Measurements from ENCODE around the gene ILKAP. TPM values are rescaled to one million over a fixed set of nuclear protein-coding genes. Genes with fewer than 3 reads are reported as not detected.

Gene ILKAP
- total RNA-seq, 1 experiment from 2014 or later: 31.6 TPM

DNA sequence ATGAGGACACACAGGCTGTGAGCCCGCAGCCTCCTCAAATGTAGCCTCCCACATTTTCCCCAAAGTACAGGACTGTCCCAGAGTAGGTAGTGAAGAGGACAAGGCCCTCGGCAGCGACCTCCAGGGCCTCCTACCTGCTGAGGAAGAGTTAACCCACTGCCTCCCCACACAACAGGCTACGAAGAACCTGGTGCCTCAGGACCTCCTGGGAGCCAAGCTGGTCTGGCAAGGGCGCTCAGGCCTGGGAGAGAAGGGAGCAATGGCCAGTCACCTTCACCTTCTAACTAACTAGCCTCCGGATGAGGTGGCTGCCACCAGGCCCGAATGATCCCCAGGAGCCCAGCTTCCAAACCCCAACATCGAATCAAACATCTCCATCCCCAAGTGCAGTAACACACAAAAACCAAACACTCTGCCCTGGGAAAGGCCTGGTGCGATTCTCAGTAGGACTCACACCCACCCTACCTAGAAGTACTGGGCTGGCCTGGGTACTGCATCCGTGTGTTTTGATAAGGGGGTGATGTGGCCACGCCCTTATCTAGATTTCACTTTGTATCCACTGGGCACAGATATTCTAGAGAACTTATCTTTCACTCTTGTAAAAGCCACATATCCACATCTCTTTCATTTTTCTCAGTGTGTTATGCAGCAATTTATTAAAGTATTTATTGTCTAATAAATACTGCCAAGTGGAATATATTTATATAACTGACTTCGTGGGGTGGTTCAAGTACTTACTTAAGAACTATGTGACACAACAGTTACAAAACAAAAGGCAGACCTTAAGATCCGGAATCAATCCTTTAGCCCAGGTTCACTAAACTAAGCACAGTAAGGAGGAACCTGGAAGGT lies 35.1 kb downstream of the ILKAP start:
- POLR2A ChIA-PET: no interaction called here
- TF ChIP-seq CTCF (IDR thresholded peaks at IDR 0.05; ENCODE audit: insufficient read depth in 1 of 2, low read depth in 1 of 2, low read length in 1 of 2, severe bottlenecking in 1 of 2, unreplicated experiment in 1 of 2): no peak
- Mint-ChIP-seq H3K27ac (ENCODE audit: unreplicated experiment) (no peak overlapping the region), H3K36me3 (ENCODE audit: insufficient read depth, unreplicated experiment) (peaks cover 19% of the 10 kb centered on the region), H3K4me3 (ENCODE audit: unreplicated experiment) (no peak overlapping the region), H3K9me3 (ENCODE audit: unreplicated experiment) (no peaks in the 10 kb centered on the region), H3K27me3 (ENCODE audit: insufficient read depth, unreplicated experiment) (no peaks in the 10 kb centered on the region), H3K4me1 (ENCODE audit: low read depth, unreplicated experiment) (no peaks in the 10 kb centered on the region)
- BruUV-seq (replicated peaks): no TSS peak
- H3K4me1 ChIP-seq: no peaks in the 10 kb centered on the region
- DNase-seq: no peak
- CTCF ChIA-PET: no interaction called here
- no peaks in the 10 kb centered on the region for H3K9me3 ChIP-seq
- no peaks in the 10 kb centered on the region for H3K36me3 ChIP-seq (ENCODE audit: control insufficient read depth, insufficient read depth, low read length)
- intact Hi-C loops (cut with micrococcal nuclease; ENCODE audit: unreplicated experiment): no loop called here
- no peaks in the 10 kb centered on the region for H3K27me3 ChIP-seq (replicated peaks; ENCODE audit: control insufficient read depth, insufficient read depth, low read length)
- H3K4me3 ChIP-seq (ENCODE audit: low read depth, low read length): no peak overlapping the region

DNA sequence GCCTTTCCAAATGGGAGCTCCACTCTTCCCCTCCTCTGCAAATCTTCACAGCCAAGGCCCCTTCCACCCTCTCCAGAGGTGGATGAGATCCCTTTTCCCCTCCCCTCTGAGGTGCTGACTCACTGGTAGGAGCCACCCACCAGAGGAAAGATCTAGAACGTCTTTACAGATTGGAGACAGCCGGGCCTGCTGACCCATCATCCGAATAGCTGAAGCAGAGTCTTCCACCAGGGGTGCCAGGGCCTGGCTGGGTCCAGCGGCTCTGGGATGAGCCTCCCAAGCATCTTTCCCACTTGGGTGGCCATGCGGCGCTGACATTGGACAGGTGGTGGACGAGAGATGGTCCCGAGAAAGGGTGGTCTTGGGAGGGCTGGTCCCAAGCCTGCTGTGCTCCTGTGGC lies 35.7 kb downstream of the ILKAP start:
- Mint-ChIP-seq H3K9me3 (ENCODE audit: unreplicated experiment) (no peaks in the 10 kb centered on the region), H3K27ac (ENCODE audit: unreplicated experiment) (no peak overlapping the region), H3K4me3 (ENCODE audit: unreplicated experiment) (no peak overlapping the region), H3K27me3 (ENCODE audit: insufficient read depth, unreplicated experiment) (no peaks in the 10 kb centered on the region), H3K4me1 (ENCODE audit: low read depth, unreplicated experiment) (no peaks in the 10 kb centered on the region), H3K36me3 (ENCODE audit: insufficient read depth, unreplicated experiment) (peaks cover 13% of the 10 kb centered on the region)
- ChIA-PET CTCF (no interaction called here), POLR2A (no interaction called here)
- no peak for TF ChIP-seq CTCF (IDR thresholded peaks at IDR 0.05; ENCODE audit: insufficient read depth in 1 of 2, low read depth in 1 of 2, low read length in 1 of 2, severe bottlenecking in 1 of 2, unreplicated experiment in 1 of 2)
- no peaks in the 10 kb centered on the region for H3K4me1 ChIP-seq
- no peak overlapping the region for H3K4me3 ChIP-seq (ENCODE audit: low read depth, low read length)
- no peak for DNase-seq
- intact Hi-C loops (cut with micrococcal nuclease; ENCODE audit: unreplicated experiment): no loop called here
- H3K36me3 ChIP-seq (ENCODE audit: control insufficient read depth, insufficient read depth, low read length): no peaks in the 10 kb centered on the region
- no peaks in the 10 kb centered on the region for H3K27me3 ChIP-seq (replicated peaks; ENCODE audit: control insufficient read depth, insufficient read depth, low read length)
- H3K9me3 ChIP-seq: no peaks in the 10 kb centered on the region
- no TSS peak for BruUV-seq (replicated peaks)

- H3K27me3 Mint-ChIP-seq (ENCODE audit: insufficient read depth, unreplicated experiment): no peaks in the 10 kb centered on the region
These were observed 36.2 kb downstream of the ILKAP start for GRCh38 chr2:238167344-238167715.

More at GRCh38 chr2:238167344-238167715, 36.2 kb downstream of the ILKAP start:
- Histone ChIP-seq H3K4me1 (no peaks in the 10 kb centered on the region), H3K4me3 (ENCODE audit: low read depth, low read length) (no peak overlapping the region), H3K9me3 (no peaks in the 10 kb centered on the region), H3K27me3 (replicated peaks; ENCODE audit: control insufficient read depth, insufficient read depth, low read length) (no peaks in the 10 kb centered on the region), H3K36me3 (ENCODE audit: control insufficient read depth, insufficient read depth, low read length) (no peaks in the 10 kb centered on the region)
- H3K36me3 Mint-ChIP-seq (ENCODE audit: insufficient read depth, unreplicated experiment): peaks cover 10% of the 10 kb centered on the region
- intact Hi-C loops (cut with micrococcal nuclease; ENCODE audit: unreplicated experiment): no loop called here
- no peak overlapping the region for H3K27ac Mint-ChIP-seq (ENCODE audit: unreplicated experiment)
- POLR2A ChIA-PET: no interaction called here
- H3K9me3 Mint-ChIP-seq (ENCODE audit: unreplicated experiment): no peaks in the 10 kb centered on the region
- no peak for TF ChIP-seq CTCF (IDR thresholded peaks at IDR 0.05; ENCODE audit: insufficient read depth in 1 of 2, low read depth in 1 of 2, low read length in 1 of 2, severe bottlenecking in 1 of 2, unreplicated experiment in 1 of 2)
- CTCF ChIA-PET: no interaction called here
- no peak for DNase-seq
- no TSS peak for BruUV-seq (replicated peaks)
- no peaks in the 10 kb centered on the region for H3K4me1 Mint-ChIP-seq (ENCODE audit: low read depth, unreplicated experiment)
- H3K4me3 Mint-ChIP-seq (ENCODE audit: unreplicated experiment): no peak overlapping the region
